HG03060 (cell line): ENCODE measurements around the gene CREB5.

Experiments used
- ATAC-seq: cut with Tn5 transposase; IDR thresholded peaks from one replicate; pipeline ENCODE4 v1.9.1; 2021; ENCODE audit warnings: low read depth, moderate number of reproducible peaks; ENCODE audit not compliant: unreplicated experiment

Gene CREB5

GRCh38 chr7:28790467-28790866 is 378.1 kb downstream of the CREB5 start:
- ATAC-seq: no peak

GRCh38 chr7:28792858-28793257 is 380.5 kb downstream of the CREB5 start:
- ATAC-seq: no peak

DNA sequence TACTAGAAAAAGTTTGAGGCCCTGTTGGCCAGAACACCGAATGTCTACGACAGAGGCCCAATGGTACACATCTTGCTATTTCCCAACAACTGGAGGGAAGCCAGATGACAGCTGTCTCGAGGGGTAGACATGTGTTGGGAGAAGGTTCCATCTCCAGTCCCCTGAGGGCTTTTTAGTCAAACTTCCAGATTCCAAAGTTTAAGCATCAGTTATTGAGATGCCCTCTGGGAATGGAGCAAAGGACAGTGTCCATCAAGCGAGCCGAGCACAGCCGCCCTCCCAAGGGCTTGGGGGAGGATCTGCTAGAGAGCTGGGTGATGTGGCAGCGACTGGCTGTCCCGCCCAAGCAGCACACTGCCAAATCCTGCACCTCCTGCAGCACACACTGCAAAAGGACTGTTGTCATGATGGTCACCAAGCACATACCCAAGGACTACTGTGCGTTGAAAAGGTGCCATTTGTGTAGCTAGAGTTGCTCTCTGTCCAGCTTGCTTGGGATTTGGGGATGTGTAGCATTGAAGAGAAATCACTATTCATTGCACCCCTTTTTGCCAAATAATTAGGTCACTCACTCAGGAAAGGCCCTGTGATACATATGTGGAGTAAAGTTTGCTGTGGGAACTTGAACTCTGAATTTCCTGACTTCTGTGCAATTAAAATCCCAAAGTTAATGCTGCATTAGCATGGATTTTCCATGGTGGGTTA is 381.2 kb downstream of the CREB5 start:
- no peak for ATAC-seq

DNA sequence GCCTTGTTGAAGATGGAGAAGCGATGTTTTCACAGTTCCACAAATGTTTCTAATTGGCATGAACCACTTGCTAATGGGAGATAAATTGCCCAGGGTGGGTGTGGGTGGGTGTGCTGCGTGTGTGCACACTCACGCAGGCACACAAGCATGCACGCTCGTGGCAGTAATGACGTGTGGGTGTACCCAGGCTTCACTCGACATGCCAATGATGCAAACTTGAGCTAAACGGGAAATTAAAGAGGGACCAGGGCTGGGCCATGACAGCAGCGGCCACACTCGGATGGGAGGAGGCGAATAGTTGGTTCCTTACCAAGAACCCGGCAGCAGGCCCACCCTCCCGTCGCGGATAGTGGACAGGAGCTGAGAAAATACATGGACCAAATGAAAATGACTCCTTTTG is 386.0 kb downstream of the CREB5 start:
- no peak for ATAC-seq

- ATAC-seq: no peak
Observed at GRCh38 chr7:28799619-28800018, 387.3 kb downstream of the CREB5 start.

DNA sequence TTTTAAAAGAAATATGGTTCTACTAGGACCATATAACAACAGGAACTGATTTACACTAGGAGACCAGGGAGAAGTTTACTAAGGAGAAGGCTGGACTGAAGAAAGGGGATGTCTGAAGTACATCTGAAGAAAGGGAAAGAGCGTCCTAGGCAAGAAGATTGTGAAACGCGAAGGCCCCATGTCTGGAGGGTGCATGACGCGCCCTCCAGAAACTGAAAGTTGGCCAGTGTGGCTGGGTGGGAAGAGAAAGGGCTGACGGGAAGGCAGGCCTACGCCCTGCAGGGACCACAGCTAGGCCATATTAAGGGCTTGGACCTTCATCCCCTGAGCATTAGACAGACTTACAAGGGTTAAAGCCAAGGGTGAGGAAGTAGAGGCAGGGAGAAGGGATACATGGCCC is 387.8 kb downstream of the CREB5 start:
- no peak for ATAC-seq

DNA sequence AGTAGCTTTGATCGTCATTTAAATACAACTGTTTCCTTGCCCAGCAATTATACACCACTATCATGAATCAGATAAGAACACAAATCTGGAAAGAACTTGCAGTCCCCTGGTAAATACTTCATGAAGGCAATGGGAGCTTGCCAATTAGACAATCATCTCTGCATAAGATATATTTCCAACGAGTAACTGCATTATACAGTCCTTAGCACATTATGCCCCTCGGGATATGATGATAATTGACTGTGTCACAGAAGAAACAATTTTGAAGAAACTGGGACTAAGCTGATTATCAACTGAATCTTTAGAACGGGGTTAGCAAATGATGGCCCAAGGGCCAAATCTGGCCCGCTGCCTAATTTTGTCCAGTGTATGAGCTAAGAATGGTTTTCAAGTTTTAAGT is 390.1 kb downstream of the CREB5 start:
- ATAC-seq: no peak

DNA sequence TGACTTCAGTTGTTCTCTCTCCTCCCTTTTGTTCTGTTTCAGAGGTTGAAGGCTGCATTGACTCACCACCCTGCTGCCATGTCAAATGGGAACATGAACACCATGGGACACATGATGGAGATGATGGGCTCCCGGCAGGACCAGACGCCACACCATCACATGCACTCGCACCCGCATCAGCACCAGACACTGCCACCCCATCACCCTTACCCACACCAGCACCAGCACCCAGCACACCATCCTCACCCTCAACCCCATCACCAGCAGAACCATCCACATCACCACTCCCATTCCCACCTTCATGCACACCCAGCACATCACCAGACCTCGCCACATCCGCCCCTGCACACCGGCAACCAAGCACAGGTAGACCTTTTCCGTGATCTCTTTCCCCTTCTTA is 391.8 kb downstream of the CREB5 start:
- ATAC-seq: no peak

- ATAC-seq: no peak
Observed at GRCh38 chr7:28804990-28805389, 392.7 kb downstream of the CREB5 start.

DNA sequence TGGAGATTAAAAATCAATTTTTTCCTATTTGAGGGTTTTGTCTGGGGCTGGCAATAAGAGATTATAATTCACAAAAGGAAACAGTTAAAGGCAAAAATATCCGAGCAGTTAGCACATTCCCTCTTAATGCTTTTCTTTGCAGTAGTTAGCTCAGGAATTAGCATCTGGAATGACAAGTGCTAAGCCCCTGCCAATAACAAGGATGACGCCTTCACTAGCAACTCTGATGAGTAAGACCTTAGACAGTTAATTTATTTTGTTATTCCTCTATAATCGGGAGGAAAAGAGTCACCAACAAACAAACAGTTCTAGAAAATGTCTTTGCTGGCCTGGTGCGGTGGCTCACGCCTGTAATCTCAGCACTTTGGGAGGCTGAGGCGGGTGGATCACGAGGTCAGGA is 394.5 kb downstream of the CREB5 start:
- no peak for ATAC-seq

- no peak for ATAC-seq
Observed at GRCh38 chr7:28807396-28807994, 395.2 kb downstream of the CREB5 start.

DNA sequence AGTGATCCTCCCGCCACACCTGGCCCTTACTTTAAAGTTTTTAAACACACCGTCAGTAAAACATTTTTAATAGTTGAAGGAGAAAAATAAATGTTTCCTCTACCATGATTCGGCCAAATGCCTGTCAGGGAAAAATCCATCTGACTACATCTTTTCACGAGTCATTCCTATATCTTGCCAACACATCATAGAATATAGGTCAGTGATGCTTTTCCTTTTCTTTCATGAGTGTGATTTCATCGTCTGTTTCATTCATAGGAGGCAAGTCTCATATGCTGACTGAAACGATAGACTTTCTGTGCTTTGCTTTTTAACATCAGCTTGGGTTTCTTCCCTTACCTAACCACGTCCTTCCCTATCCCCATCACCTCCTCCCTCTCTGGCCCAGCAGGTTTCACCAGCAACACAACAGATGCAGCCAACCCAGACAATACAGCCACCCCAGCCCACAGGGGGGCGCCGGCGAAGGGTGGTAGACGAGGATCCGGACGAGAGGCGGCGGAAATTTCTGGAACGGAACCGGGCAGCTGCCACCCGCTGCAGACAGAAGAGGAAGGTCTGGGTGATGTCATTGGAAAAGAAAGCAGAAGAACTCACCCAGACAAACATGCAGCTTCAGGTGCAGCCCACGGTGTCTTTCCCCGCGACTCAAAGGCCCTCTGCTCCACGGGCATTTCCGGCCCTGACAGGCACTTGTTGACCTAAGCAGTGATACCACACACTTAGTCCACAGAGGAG is 396.6 kb downstream of the CREB5 start:
- no peak for ATAC-seq

DNA sequence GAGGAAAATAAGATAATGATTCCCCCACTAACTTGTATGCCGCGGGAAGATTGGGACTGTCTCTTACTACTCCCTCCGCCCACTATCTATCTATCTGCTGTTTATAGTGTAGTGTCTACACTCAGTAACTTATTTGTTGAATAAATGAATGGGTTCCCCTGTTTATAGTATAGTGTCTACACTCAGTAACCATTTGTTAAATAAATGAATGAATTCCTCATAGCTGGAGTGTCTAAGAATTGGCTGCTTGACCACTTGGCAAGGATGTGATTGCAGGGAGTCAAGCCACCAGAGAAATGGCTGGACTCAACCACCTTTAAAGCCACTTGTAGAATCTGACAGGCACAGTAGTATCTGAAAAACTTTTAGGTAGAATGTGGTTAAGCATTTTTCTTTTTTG is 398.7 kb downstream of the CREB5 start:
- ATAC-seq: no peak

- ATAC-seq: no peak
Observed at GRCh38 chr7:28811701-28812430, 399.5 kb downstream of the CREB5 start.

- no peak for ATAC-seq
Observed at GRCh38 chr7:28812616-28813015, 400.3 kb downstream of the CREB5 start.

DNA sequence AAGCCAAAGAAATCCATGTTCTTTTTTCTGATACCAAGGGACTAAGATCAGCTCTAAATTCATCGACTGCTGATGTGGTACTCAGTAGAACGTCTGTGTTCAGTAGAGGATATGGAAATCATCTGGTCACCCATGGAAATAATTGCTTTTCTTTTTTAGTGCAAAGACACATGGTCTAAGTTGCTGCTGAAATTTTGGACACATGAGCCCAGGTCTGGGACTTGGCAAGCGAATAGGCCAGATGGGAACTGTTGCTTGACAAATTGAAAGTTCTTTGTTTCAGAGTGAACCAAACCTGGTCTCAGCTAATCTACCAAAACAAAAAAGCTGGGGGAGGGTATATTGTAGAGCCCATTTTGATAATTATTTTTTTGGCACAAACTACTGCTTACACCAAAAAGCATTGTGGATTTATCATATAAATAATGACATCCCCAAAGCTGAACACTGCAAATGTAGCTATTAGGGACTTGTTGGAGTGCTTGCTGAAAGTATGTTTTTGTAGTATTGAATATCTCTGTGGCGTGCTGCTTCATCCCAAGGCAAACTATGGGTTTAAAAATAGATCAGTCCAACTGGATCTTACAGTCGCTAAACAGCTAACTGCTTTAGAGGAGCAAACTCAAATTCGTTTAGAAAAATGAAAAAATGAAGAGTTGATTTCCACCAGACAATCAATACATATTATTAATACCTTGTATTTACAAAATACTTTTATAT is 401.1 kb downstream of the CREB5 start:
- ATAC-seq: no peak

DNA sequence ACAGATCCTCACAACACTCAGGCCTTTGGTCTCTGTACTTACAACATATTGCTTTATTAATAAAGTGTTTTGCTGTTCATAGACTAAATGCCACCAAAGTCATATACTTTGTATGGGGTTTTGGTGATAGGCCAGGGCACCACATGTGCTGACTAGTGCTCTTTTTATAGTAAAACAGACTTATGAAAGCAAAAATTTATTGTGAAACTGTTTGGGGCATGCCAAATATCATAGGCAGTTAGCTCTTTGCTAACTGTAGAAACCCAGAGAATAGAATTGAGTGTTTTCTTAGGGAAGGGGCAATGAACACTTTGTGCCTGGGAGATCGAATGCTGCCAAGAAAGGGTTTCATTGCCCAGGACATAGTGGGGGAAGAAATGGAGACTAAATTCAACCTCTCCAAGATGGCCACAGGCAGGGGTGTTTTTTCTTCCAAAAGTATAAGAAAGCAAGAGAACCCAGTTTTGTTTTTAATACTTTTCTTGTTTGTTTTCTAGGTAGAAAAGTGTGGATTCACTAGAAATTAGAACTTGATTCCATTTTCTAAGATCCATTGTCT is 403.1 kb downstream of the CREB5 start:
- peak; percentile 10 for ATAC-seq

- peak; percentile 62 for ATAC-seq
Observed at GRCh38 chr7:28815928-28816373, 403.6 kb downstream of the CREB5 start.

DNA sequence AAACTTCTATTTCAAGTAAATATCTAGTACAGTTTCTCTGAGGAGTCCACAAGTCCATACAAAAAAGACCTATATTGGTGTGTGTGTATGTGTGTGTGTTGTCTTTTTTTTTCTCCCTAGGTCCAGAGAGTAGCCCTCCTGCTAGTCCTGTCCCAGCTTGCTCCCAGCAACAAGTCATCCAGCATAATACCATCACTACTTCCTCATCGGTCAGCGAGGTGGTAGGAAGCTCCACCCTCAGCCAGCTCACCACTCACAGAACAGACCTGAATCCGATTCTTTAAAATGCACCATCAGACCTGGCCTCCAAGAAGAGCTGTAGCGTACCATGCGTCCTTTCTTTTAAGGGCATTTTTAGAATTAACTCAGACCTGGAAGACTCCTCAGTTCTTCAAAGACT is 406.7 kb downstream of the CREB5 start:
- no peak for ATAC-seq

DNA sequence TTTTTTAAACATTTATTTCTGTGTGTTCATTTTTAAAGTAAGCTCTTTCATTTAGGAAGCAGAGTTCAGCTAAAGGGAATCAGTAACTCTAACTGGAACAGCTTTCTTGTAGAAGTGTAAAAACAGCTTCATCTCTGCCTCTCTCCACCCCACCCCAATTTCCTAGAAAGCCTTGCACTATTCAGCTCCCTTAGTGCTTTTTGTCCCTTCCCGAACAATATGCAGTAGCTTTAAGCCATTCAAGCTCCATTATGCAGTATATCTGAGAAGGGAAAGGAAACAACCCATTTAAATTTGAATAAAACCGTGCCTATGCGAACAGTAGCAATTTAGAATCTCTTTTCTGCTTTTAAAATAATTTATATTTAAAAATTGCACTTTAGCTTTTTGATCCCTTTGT is 411.3 kb downstream of the CREB5 start:
- no peak for ATAC-seq
